ENCODE data around the gene FBXO5.

DNA sequence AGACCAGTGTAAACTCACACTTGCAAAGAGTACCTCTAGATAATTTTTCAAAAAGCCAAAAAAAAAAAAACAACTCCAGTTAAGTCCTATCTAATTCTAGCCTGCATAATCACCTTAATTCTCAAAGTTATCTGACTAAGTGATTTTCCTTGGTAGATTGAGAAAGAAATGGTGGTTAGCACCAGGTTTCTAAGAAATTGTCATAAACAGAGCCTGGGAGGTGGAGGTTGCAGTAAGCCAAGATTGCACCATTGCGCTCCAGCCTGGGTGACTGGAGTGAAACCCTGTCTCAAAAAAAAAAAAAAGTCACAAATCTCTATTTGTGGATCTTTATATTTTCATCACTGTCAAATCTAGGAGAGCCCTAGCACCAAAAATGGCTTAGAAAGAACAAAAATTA, 8.9 kb downstream of the FBXO5 start:
- no peak for TF ChIP-seq CTCF (IDR thresholded peaks at IDR 0.05)
- no peak for TF ChIP-seq EZH2phosphoT487 (IDR thresholded peaks at IDR 0.05)
